Measurements from ENCODE around the gene COL4A2. TPM values are rescaled to one million over a fixed set of nuclear protein-coding genes. Genes with fewer than 3 reads are reported as not detected.

The COL4A2 gene
- total RNA-seq, 1 donor from 2014 or later, result not detected

- intact Hi-C loops (cut with micrococcal nuclease), result no loop called here
- ATAC-seq (ENCODE audit: low read depth) (no peak), DNase-seq (no peak)
- no peak overlapping the region for H3K27ac Mint-ChIP-seq
- H3K27me3 Mint-ChIP-seq, result no peaks in the 10 kb centered on the region
- ChIA-PET CTCF (interaction anchor here (1.1 kb wide), 1 partner anchor 20 kb away, joined by 4 read pairs; no protein-coding TSS in a partner anchor), POLR2A (no interaction called here)
- TF ChIP-seq, protein P1, sequence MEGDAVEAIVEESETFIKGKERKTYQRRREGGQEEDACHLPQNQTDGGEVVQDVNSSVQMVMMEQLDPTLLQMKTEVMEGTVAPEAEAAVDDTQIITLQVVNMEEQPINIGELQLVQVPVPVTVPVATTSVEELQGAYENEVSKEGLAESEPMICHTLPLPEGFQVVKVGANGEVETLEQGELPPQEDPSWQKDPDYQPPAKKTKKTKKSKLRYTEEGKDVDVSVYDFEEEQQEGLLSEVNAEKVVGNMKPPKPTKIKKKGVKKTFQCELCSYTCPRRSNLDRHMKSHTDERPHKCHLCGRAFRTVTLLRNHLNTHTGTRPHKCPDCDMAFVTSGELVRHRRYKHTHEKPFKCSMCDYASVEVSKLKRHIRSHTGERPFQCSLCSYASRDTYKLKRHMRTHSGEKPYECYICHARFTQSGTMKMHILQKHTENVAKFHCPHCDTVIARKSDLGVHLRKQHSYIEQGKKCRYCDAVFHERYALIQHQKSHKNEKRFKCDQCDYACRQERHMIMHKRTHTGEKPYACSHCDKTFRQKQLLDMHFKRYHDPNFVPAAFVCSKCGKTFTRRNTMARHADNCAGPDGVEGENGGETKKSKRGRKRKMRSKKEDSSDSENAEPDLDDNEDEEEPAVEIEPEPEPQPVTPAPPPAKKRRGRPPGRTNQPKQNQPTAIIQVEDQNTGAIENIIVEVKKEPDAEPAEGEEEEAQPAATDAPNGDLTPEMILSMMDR (IDR thresholded peaks at IDR 0.05), result no peak
- H3K4me3 Mint-ChIP-seq, result no peak overlapping the region
- H3K4me1 Mint-ChIP-seq, result peaks cover 42% of the 10 kb centered on the region
- H3K36me3 Mint-ChIP-seq (ENCODE audit: low read depth), result no peaks in the 10 kb centered on the region
- H3K9me3 Mint-ChIP-seq, result no peaks in the 10 kb centered on the region
Observed at GRCh38 chr13:110475550-110476219, 168.6 kb downstream of the COL4A2 start.

DNA sequence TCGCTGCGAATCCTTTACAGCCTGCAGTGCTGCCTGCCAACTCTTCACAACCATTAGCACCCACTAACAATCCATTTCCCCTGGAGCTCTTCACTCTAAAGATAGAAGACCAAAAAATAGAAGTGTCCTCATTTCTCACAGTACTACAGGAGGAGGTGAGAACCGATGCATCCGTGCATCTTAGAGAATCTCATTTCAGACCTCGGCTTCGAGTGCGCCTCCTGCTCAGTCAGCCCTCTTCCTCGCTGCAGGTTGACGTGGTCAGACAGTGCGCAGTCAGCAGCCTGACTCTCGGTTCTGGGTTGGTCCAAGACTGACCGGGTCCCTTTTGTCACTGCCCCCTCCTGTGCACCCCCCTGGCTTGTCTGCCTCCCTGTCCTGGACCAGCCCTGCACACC lies 169.1 kb downstream of the COL4A2 start:
- intact Hi-C loops (cut with micrococcal nuclease), result no loop called here
- Mint-ChIP-seq H3K27ac (no peak overlapping the region), H3K9me3 (no peaks in the 10 kb centered on the region), H3K27me3 (no peaks in the 10 kb centered on the region), H3K4me3 (no peak overlapping the region), H3K36me3 (ENCODE audit: low read depth) (no peaks in the 10 kb centered on the region), H3K4me1 (peaks cover 37% of the 10 kb centered on the region)
- DNase-seq (no peak), ATAC-seq (ENCODE audit: low read depth) (no peak)
- TF ChIP-seq, protein P1 (IDR thresholded peaks at IDR 0.05), result no peak
- POLR2A ChIA-PET, result no interaction called here
- CTCF ChIA-PET, result interaction anchor here (1.1 kb wide), 1 partner anchor 21 kb away, joined by 4 read pairs; no protein-coding TSS in a partner anchor

GRCh38 chr13:110477706-110478245 lies 170.7 kb downstream of the COL4A2 start:
- intact Hi-C loops (cut with micrococcal nuclease), result no loop called here
- Mint-ChIP-seq H3K4me1 (peaks cover 23% of the 10 kb centered on the region), H3K4me3 (no peak overlapping the region), H3K27ac (no peak overlapping the region), H3K9me3 (no peaks in the 10 kb centered on the region), H3K36me3 (ENCODE audit: low read depth) (no peaks in the 10 kb centered on the region), H3K27me3 (peaks cover 2% of the 10 kb centered on the region)
- DNase-seq, result no peak
- ChIA-PET POLR2A (no interaction called here), CTCF (no interaction called here)
- no peak for ATAC-seq (ENCODE audit: low read depth)
- TF ChIP-seq, protein P1 (IDR thresholded peaks at IDR 0.05), result no peak

DNA sequence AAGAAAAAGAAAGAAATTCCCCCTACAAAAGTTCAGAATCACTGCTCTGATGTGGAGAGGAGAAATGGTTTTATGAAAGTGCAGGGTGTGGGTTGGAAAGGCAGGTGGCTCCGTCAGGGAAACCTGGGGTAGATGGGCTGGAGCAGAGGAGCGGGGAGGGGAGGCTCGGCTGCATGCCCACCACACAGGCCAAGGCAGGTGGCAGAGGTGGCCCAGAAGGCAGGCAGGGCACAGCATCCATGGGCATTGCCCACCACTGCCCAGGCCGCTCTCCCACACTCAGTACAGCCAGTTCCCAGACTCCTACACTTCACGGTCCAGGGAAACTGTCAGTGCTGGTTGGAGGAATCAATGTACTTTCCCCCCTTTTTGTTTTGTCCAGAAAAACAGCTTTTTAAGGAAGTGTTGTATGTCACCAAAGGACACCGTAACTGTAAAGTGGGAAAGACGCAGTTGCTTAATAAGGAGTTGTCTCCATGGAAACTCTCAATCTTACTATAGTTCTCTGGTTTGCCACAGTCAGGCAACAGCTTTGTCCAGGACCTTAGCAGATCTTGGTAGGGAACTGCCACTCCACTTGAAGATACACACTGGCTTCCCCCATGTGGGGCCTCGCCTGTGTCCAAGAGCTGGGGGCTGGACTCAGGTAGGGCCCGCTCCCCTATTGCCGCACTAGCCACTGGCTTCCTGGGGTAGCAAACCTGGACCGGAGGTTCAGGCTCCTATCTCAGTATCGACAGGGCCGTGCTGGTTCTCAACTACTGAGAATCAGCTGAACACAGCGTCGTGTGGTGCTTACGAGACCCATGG lies 171.5 kb downstream of the COL4A2 start:
- Mint-ChIP-seq H3K27me3 (peaks cover 2% of the 10 kb centered on the region), H3K4me1 (peaks cover 17% of the 10 kb centered on the region), H3K4me3 (no peak overlapping the region), H3K9me3 (no peaks in the 10 kb centered on the region), H3K36me3 (ENCODE audit: low read depth) (no peaks in the 10 kb centered on the region), H3K27ac (no peak overlapping the region)
- intact Hi-C loops (cut with micrococcal nuclease), result no loop called here
- ATAC-seq (ENCODE audit: low read depth) (no peak), DNase-seq (no peak)
- TF ChIP-seq, protein P1 (IDR thresholded peaks at IDR 0.05), result no peak
- CTCF ChIA-PET, result interaction anchor here (1.3 kb wide), 1 partner anchor 115 kb away, joined by 3 read pairs; no protein-coding TSS in a partner anchor
- POLR2A ChIA-PET, result no interaction called here

DNA sequence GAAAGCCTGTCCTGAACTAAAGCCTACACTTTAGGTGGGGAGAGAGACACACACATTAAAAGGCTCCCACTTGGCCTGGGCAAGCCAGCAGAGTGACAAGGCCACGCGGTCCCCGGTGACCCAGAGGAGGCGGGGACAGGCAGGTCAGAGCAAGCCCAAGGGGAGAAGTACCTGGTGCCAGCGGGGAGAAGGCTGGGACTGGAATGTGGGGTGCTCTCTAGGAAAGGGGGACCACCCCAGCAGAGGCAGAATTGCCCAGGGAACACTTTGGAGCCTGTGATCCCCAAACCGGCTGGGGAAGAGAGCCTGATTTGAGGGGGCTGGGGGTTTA lies 172.1 kb downstream of the COL4A2 start:
- TF ChIP-seq, protein P1 (IDR thresholded peaks at IDR 0.05), result no peak
- ATAC-seq (ENCODE audit: low read depth) (no peak), DNase-seq (no peak)
- no peak overlapping the region for H3K27ac Mint-ChIP-seq
- H3K4me1 Mint-ChIP-seq, result peaks cover 17% of the 10 kb centered on the region
- no peaks in the 10 kb centered on the region for H3K9me3 Mint-ChIP-seq
- intact Hi-C loops (cut with micrococcal nuclease), result no loop called here
- H3K27me3 Mint-ChIP-seq, result peaks cover 2% of the 10 kb centered on the region
- no peaks in the 10 kb centered on the region for H3K36me3 Mint-ChIP-seq (ENCODE audit: low read depth)
- ChIA-PET POLR2A (no interaction called here), CTCF (interaction anchor here (1.3 kb wide), 1 partner anchor 114 kb away, joined by 3 read pairs; no protein-coding TSS in a partner anchor)
- H3K4me3 Mint-ChIP-seq, result no peak overlapping the region
